ENCODE measurements around the gene SLC25A29.

Gene SLC25A29

DNA sequence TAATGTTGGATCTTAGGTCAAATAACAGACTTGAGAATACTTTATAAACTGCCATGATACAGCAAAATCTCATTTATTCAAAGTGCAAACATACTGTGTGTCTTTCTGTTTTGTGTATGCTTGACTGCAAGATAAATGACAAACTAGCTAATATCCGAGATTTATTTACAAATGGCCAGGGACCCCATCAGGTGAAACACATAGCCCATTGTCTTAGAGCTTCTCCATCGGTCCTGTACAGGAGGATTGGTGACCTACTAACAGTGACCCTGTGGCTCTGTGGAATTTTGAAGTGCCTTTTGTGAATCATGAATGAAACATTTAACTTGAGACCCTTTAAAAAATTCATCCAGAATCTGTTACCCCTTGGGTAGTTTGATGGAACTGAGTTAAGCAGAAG, 27.1 kb downstream of the SLC25A29 start:
- peaks cover 22 to 83% of the 10 kb centered on the region in 2 donors for H3K36me3 ChIP-seq (replicated peaks in 1 of 2; ENCODE audit: control insufficient read depth in 2 of 2, insufficient read depth in 2 of 2, low read length in 2 of 2)
- no peak overlapping the region for H3K4me3 ChIP-seq (ENCODE audit: low read length in 2 of 2)
- H3K18ac ChIP-seq (ENCODE audit: low read length), result no peak overlapping the region
- no peak overlapping the region for H2BK15ac ChIP-seq (ENCODE audit: low read length)
- WGBS, 2 donors (ENCODE audit: extremely low coverage in 2 of 2, insufficient read length in 2 of 2, insufficient replicate concordance in 1 of 2), result no CpG with 5 or more reads among the region's 2 CpGs
- no peak overlapping the region for H3K14ac ChIP-seq (ENCODE audit: low read length)
- H2AFZ ChIP-seq (ENCODE audit: low read length), result no peak overlapping the region
- H3K9me3 ChIP-seq (replicated peaks in 1 of 2; ENCODE audit: control insufficient read depth in 2 of 2, insufficient read depth in 1 of 2, low read depth in 1 of 2, low read length in 2 of 2), result no peaks in the 10 kb centered on the region
- H3K4me2 ChIP-seq (ENCODE audit: insufficient read depth, low read length, poor library complexity, severe bottlenecking), result no peak overlapping the region
- H2BK12ac ChIP-seq (ENCODE audit: low read length), result no peak overlapping the region
- no peak overlapping the region for H3K9ac ChIP-seq (ENCODE audit: low read depth, low read length, poor library complexity)
- no peak overlapping the region for H2BK5ac ChIP-seq (ENCODE audit: low read length)
- no peak overlapping the region for H3K4ac ChIP-seq (ENCODE audit: low read length)
- no peak overlapping the region for H3K23ac ChIP-seq (ENCODE audit: low read depth, low read length, poor library complexity)
- H3K27ac ChIP-seq (replicated peaks; ENCODE audit: low read length), result no peak overlapping the region
- H3K27me3 ChIP-seq (ENCODE audit: control insufficient read depth in 3 of 3, insufficient read depth in 3 of 3, low read depth in 1 of 3, low read length in 3 of 3), result no peaks in the 10 kb centered on the region
- H4K91ac ChIP-seq (ENCODE audit: low read depth, low read length, poor library complexity), result no peak overlapping the region
- no peak overlapping the region for H2AK5ac ChIP-seq (ENCODE audit: low read depth, low read length)
- H2BK120ac ChIP-seq (ENCODE audit: low read depth, low read length), result no peak overlapping the region
- no peak for DNase-seq (ENCODE audit: low spot score)
- H3K79me1 ChIP-seq (ENCODE audit: low read depth, low read length), result peaks cover 6% of the 10 kb centered on the region
- H3K4me1 ChIP-seq (ENCODE audit: control insufficient read depth in 2 of 2, insufficient read depth in 1 of 2, low read depth in 1 of 2, low read length in 2 of 2), result peaks cover 3% of the 10 kb centered on the region in 2 donors
- H4K8ac ChIP-seq (ENCODE audit: low read depth, low read length), result no peak overlapping the region

DNA sequence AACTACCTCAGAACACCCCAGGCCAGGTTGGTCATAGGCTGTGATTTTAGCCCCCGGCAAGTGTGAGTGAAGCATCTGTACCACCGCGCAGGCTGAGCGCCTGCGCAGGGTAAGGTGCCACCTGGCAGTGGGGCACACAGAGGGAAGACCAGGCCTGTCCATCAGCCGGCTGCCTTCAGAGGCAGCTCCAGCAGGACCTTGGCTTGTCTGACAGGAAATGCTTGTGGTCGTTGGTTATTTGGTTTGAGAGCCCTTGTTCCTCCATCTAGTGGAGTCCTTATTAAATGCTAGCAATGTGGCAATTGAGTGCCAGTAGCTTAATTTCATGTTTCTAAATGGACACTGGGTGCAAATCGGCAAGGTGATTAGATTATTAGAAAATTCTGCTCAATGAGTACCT, 27.5 kb downstream of the SLC25A29 start:
- H3K27me3 ChIP-seq (ENCODE audit: control insufficient read depth in 3 of 3, insufficient read depth in 3 of 3, low read depth in 1 of 3, low read length in 3 of 3), result no peaks in the 10 kb centered on the region
- H3K27ac ChIP-seq (replicated peaks; ENCODE audit: low read length), result no peak overlapping the region
- no peak overlapping the region for H2BK120ac ChIP-seq (ENCODE audit: low read depth, low read length)
- H3K4me1 ChIP-seq (ENCODE audit: control insufficient read depth in 2 of 2, insufficient read depth in 1 of 2, low read depth in 1 of 2, low read length in 2 of 2), result peaks cover 1 to 3% of the 10 kb centered on the region in 2 donors
- H4K8ac ChIP-seq (ENCODE audit: low read depth, low read length), result no peak overlapping the region
- no peak overlapping the region for H2AFZ ChIP-seq (ENCODE audit: low read length)
- H3K36me3 ChIP-seq (replicated peaks in 1 of 2; ENCODE audit: control insufficient read depth in 2 of 2, insufficient read depth in 2 of 2, low read length in 2 of 2), result peaks cover 23 to 83% of the 10 kb centered on the region in 2 donors
- H3K4ac ChIP-seq (ENCODE audit: low read length), result no peak overlapping the region
- H2AK5ac ChIP-seq (ENCODE audit: low read depth, low read length), result no peak overlapping the region
- WGBS, 2 donors (ENCODE audit: extremely low coverage in 2 of 2, insufficient read length in 2 of 2, insufficient replicate concordance in 1 of 2), result no CpG with 5 or more reads among the region's 8 CpGs
- DNase-seq (ENCODE audit: low spot score), result no peak
- no peak overlapping the region for H2BK15ac ChIP-seq (ENCODE audit: low read length)
- no peak overlapping the region for H3K23ac ChIP-seq (ENCODE audit: low read depth, low read length, poor library complexity)
- no peak overlapping the region for H3K4me2 ChIP-seq (ENCODE audit: insufficient read depth, low read length, poor library complexity, severe bottlenecking)
- H2BK5ac ChIP-seq (ENCODE audit: low read length), result no peak overlapping the region
- H3K18ac ChIP-seq (ENCODE audit: low read length), result no peak overlapping the region
- H3K79me1 ChIP-seq (ENCODE audit: low read depth, low read length), result peaks cover 6% of the 10 kb centered on the region
- H3K14ac ChIP-seq (ENCODE audit: low read length), result no peak overlapping the region
- no peaks in the 10 kb centered on the region for H3K9me3 ChIP-seq (replicated peaks in 1 of 2; ENCODE audit: control insufficient read depth in 2 of 2, insufficient read depth in 1 of 2, low read depth in 1 of 2, low read length in 2 of 2)
- no peak overlapping the region for H2BK12ac ChIP-seq (ENCODE audit: low read length)
- no peak overlapping the region for H3K9ac ChIP-seq (ENCODE audit: low read depth, low read length, poor library complexity)
- no peak overlapping the region for H3K4me3 ChIP-seq (ENCODE audit: low read length in 2 of 2)
- no peak overlapping the region for H4K91ac ChIP-seq (ENCODE audit: low read depth, low read length, poor library complexity)

DNA sequence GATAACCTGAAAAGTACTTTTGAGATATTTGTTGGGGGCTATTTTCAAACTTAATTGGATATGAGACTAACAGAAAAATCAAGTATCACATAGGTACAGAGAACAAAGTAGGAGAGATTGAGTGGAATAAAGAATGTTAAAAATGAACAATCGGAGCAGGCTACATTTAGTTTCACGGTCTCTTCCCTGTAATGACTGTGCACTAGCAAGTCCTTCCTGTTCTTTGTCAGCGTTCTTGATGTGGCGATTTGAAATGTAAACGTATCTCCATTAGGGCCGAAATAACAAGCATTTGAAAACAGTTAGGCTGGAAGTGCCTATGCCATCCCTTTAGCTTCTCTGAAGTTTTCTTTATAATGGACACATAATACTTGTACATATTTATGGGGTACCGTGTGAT, 31.0 kb downstream of the SLC25A29 start:
- Histone ChIP-seq H3K9me3 (replicated peaks in 1 of 2; ENCODE audit: control insufficient read depth in 2 of 2, insufficient read depth in 1 of 2, low read depth in 1 of 2, low read length in 2 of 2) (peaks cover 0 to 13% of the 10 kb centered on the region in 2 donors), H3K79me1 (ENCODE audit: low read depth, low read length) (peaks cover 2% of the 10 kb centered on the region), H3K4me3 (ENCODE audit: low read length in 2 of 2) (no peak overlapping the region), H3K4me2 (ENCODE audit: insufficient read depth, low read length, poor library complexity, severe bottlenecking) (no peak overlapping the region), H3K14ac (ENCODE audit: low read length) (no peak overlapping the region), H3K4ac (ENCODE audit: low read length) (no peak overlapping the region), H2BK15ac (ENCODE audit: low read length) (no peak overlapping the region), H4K8ac (ENCODE audit: low read depth, low read length) (no peak overlapping the region), H4K91ac (ENCODE audit: low read depth, low read length, poor library complexity) (no peak overlapping the region), H2BK12ac (ENCODE audit: low read length) (no peak overlapping the region), H3K27ac (replicated peaks; ENCODE audit: low read length) (no peak overlapping the region), H2BK5ac (ENCODE audit: low read length) (no peak overlapping the region), H2BK120ac (ENCODE audit: low read depth, low read length) (no peak overlapping the region), H3K18ac (ENCODE audit: low read length) (no peak overlapping the region), H3K4me1 (ENCODE audit: control insufficient read depth in 2 of 2, insufficient read depth in 1 of 2, low read depth in 1 of 2, low read length in 2 of 2) (peaks cover 1 to 3% of the 10 kb centered on the region in 2 donors), H2AFZ (ENCODE audit: low read length) (no peak overlapping the region), H3K23ac (ENCODE audit: low read depth, low read length, poor library complexity) (no peak overlapping the region), H3K27me3 (ENCODE audit: control insufficient read depth in 3 of 3, insufficient read depth in 3 of 3, low read depth in 1 of 3, low read length in 3 of 3) (no peaks in the 10 kb centered on the region), H2AK5ac (ENCODE audit: low read depth, low read length) (no peak overlapping the region), H3K9ac (ENCODE audit: low read depth, low read length, poor library complexity) (no peak overlapping the region), H3K36me3 (replicated peaks in 1 of 2; ENCODE audit: control insufficient read depth in 2 of 2, insufficient read depth in 2 of 2, low read length in 2 of 2) (peaks cover 19 to 83% of the 10 kb centered on the region in 2 donors)
- DNase-seq (ENCODE audit: low spot score), result no peak
- WGBS, 2 donors (ENCODE audit: extremely low coverage in 2 of 2, insufficient read length in 2 of 2, insufficient replicate concordance in 1 of 2), result no CpG with 5 or more reads among the region's 7 CpGs

DNA sequence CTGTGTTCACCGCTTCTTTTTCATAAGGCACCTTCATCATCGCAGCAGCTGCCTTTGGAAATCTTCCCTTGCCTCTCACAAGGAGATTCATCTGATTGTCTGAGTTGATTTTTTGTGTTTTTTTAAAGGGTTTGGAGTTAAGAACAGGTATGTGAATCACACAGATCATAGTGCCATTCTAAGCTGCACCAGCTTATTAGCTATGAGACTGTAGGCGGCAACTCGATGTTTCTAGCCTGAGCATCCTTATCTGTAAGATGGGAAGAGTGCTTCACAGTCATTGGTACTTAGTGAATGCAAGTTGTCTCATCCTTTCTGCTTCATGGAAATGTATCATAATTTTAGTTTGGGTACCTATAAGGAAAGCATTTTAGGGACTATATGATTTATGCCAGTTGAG, 32.0 kb downstream of the SLC25A29 start:
- no peak overlapping the region for H3K27ac ChIP-seq (replicated peaks; ENCODE audit: low read length)
- no peak overlapping the region for H2AFZ ChIP-seq (ENCODE audit: low read length)
- no peak overlapping the region for H3K14ac ChIP-seq (ENCODE audit: low read length)
- H2BK5ac ChIP-seq (ENCODE audit: low read length), result no peak overlapping the region
- no peak for DNase-seq (ENCODE audit: low spot score)
- no peak overlapping the region for H3K9ac ChIP-seq (ENCODE audit: low read depth, low read length, poor library complexity)
- no peak overlapping the region for H3K4ac ChIP-seq (ENCODE audit: low read length)
- H4K8ac ChIP-seq (ENCODE audit: low read depth, low read length), result no peak overlapping the region
- peaks cover 19 to 79% of the 10 kb centered on the region in 2 donors for H3K36me3 ChIP-seq (replicated peaks in 1 of 2; ENCODE audit: control insufficient read depth in 2 of 2, insufficient read depth in 2 of 2, low read length in 2 of 2)
- no peak overlapping the region for H3K23ac ChIP-seq (ENCODE audit: low read depth, low read length, poor library complexity)
- H3K9me3 ChIP-seq (replicated peaks in 1 of 2; ENCODE audit: control insufficient read depth in 2 of 2, insufficient read depth in 1 of 2, low read depth in 1 of 2, low read length in 2 of 2), result peaks cover 0 to 13% of the 10 kb centered on the region in 2 donors
- no peak overlapping the region for H2BK120ac ChIP-seq (ENCODE audit: low read depth, low read length)
- no peak overlapping the region for H3K4me3 ChIP-seq (ENCODE audit: low read length in 2 of 2)
- no peaks in the 10 kb centered on the region for H3K27me3 ChIP-seq (ENCODE audit: control insufficient read depth in 3 of 3, insufficient read depth in 3 of 3, low read depth in 1 of 3, low read length in 3 of 3)
- peaks cover 2% of the 10 kb centered on the region for H3K79me1 ChIP-seq (ENCODE audit: low read depth, low read length)
- H3K18ac ChIP-seq (ENCODE audit: low read length), result no peak overlapping the region
- H4K91ac ChIP-seq (ENCODE audit: low read depth, low read length, poor library complexity), result no peak overlapping the region
- no peak overlapping the region for H2BK12ac ChIP-seq (ENCODE audit: low read length)
- H2BK15ac ChIP-seq (ENCODE audit: low read length), result no peak overlapping the region
- H3K4me2 ChIP-seq (ENCODE audit: insufficient read depth, low read length, poor library complexity, severe bottlenecking), result no peak overlapping the region
- peaks cover 1 to 3% of the 10 kb centered on the region in 2 donors for H3K4me1 ChIP-seq (ENCODE audit: control insufficient read depth in 2 of 2, insufficient read depth in 1 of 2, low read depth in 1 of 2, low read length in 2 of 2)
- H2AK5ac ChIP-seq (ENCODE audit: low read depth, low read length), result no peak overlapping the region
- WGBS, 2 donors (ENCODE audit: extremely low coverage in 2 of 2, insufficient read length in 2 of 2, insufficient replicate concordance in 1 of 2), result no CpG with 5 or more reads among the region's 4 CpGs

All from neuronal stem cell (in vitro differentiated cells).